ENCODE data around the gene NRCAM. TPM values are rescaled to one million over a fixed set of nuclear protein-coding genes. Genes with fewer than 3 reads are reported as not detected.

NRCAM gene
- total RNA-seq, 6 experiments from 2014 or later = 0.27 to 0.51 (median 0.40) TPM

GRCh38 chr7:108147031-108147563 lies 309.1 kb downstream of the NRCAM start:
- Mint-ChIP-seq H3K9me3 (no peaks in the 10 kb centered on the region), H3K4me1 (ENCODE audit: low read depth) (no peaks in the 10 kb centered on the region), H3K27me3 (ENCODE audit: insufficient read depth) (peaks cover 14% of the 10 kb centered on the region), H3K36me3 (ENCODE audit: low read depth) (no peaks in the 10 kb centered on the region), H3K27ac (no peak overlapping the region), H3K4me3 (no peak overlapping the region)
- DNase-seq = no peak
- TF ChIP-seq, protein P1, sequence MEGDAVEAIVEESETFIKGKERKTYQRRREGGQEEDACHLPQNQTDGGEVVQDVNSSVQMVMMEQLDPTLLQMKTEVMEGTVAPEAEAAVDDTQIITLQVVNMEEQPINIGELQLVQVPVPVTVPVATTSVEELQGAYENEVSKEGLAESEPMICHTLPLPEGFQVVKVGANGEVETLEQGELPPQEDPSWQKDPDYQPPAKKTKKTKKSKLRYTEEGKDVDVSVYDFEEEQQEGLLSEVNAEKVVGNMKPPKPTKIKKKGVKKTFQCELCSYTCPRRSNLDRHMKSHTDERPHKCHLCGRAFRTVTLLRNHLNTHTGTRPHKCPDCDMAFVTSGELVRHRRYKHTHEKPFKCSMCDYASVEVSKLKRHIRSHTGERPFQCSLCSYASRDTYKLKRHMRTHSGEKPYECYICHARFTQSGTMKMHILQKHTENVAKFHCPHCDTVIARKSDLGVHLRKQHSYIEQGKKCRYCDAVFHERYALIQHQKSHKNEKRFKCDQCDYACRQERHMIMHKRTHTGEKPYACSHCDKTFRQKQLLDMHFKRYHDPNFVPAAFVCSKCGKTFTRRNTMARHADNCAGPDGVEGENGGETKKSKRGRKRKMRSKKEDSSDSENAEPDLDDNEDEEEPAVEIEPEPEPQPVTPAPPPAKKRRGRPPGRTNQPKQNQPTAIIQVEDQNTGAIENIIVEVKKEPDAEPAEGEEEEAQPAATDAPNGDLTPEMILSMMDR (IDR thresholded peaks at IDR 0.05) = no peak

DNA sequence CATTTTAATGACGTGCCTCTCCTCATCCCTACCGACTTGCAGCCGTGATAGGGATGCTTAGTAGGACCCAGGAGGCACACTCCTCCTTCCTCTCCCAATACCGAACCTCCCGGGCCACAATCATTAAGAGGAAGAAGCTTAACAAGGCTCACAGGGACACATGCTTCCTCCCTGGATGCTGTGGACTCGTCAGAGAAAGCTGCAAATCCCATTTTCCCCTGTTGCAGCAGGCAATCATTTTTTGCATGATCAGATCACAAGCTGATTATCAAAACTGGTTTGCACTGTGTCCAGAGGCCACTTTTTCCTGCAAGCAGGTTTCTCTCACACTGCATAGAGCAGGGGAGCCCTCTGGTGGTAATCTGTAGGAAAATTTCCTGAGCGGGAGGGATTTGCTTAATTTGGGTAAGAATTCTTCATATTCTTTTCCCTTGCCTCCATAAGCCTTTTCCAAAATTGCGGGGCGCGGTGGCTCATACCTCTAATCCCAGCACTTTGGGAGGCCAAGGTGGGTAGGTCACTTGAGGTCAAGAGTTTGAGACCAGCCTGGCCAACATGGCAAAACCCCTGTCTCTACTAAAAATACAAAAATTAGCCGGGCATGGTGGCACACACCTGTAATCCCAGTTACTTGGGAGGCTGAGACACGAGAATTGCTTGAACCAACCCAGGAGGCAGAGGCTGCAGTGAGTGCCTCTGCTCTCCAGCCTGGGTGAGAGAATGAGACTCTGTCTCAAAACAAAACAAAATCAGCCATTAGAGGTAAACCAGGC lies 310.0 kb downstream of the NRCAM start:
- Mint-ChIP-seq H3K4me3 (no peak overlapping the region), H3K9me3 (no peaks in the 10 kb centered on the region), H3K4me1 (ENCODE audit: low read depth) (no peaks in the 10 kb centered on the region), H3K36me3 (ENCODE audit: low read depth) (no peaks in the 10 kb centered on the region), H3K27me3 (ENCODE audit: insufficient read depth) (peaks cover 12% of the 10 kb centered on the region), H3K27ac (no peak overlapping the region)
- TF ChIP-seq, protein P1 (IDR thresholded peaks at IDR 0.05) = peak; percentile 95
- peak; percentile 77 for DNase-seq

- Mint-ChIP-seq H3K36me3 (ENCODE audit: low read depth) (no peaks in the 10 kb centered on the region), H3K27me3 (ENCODE audit: insufficient read depth) (peaks cover 9% of the 10 kb centered on the region), H3K27ac (no peak overlapping the region), H3K9me3 (no peaks in the 10 kb centered on the region), H3K4me3 (no peak overlapping the region), H3K4me1 (ENCODE audit: low read depth) (no peaks in the 10 kb centered on the region)
- no peak for DNase-seq
- TF ChIP-seq, protein P1 (IDR thresholded peaks at IDR 0.05) = no peak
These were observed 310.8 kb downstream of the NRCAM start for GRCh38 chr7:108145401-108145800.

DNA sequence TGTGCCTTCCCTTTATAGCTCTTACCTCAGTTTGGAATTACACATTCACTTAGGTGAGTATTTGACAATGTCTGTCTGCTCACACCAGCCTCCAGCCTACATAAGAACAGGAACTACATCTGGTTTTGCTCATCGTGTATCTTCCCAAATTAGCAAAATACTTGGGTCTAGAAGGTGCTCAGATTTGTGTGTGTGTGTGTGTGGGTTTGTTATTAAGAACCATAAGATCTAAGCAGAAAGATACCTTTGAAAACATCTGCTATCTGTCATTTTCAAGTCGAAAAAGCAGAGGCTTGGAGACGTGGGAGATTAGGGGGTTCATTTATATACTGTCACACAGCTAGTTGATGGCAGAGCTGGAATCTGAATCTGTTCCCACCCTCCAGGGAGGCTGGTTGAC lies 311.3 kb downstream of the NRCAM start:
- H3K9me3 Mint-ChIP-seq = no peaks in the 10 kb centered on the region
- DNase-seq = no peak
- H3K4me1 Mint-ChIP-seq (ENCODE audit: low read depth) = no peaks in the 10 kb centered on the region
- no peak overlapping the region for H3K4me3 Mint-ChIP-seq
- peaks cover 5% of the 10 kb centered on the region for H3K27me3 Mint-ChIP-seq (ENCODE audit: insufficient read depth)
- TF ChIP-seq, protein P1 (IDR thresholded peaks at IDR 0.05) = no peak
- H3K36me3 Mint-ChIP-seq (ENCODE audit: low read depth) = no peaks in the 10 kb centered on the region
- H3K27ac Mint-ChIP-seq = no peak overlapping the region

- no peak for DNase-seq
- TF ChIP-seq, protein P1 (IDR thresholded peaks at IDR 0.05) = peak; percentile 18; the same call in 1 of the 2 replicates
- no peaks in the 10 kb centered on the region for H3K9me3 Mint-ChIP-seq
- H3K4me3 Mint-ChIP-seq = no peak overlapping the region
- H3K27me3 Mint-ChIP-seq (ENCODE audit: insufficient read depth) = peaks cover 5% of the 10 kb centered on the region
- no peak overlapping the region for H3K27ac Mint-ChIP-seq
- H3K36me3 Mint-ChIP-seq (ENCODE audit: low read depth) = no peaks in the 10 kb centered on the region
- H3K4me1 Mint-ChIP-seq (ENCODE audit: low read depth) = no peaks in the 10 kb centered on the region; the same call in 1 of the 2 replicates
These were observed 312.4 kb downstream of the NRCAM start for GRCh38 chr7:108143658-108144420.
